ENCODE data around the gene TESK2. TPM values are rescaled to one million over a fixed set of nuclear protein-coding genes. Genes with fewer than 3 reads are reported as not detected.

The TESK2 gene
- total and polyA plus RNA-seq, 8 donors, result 1.5 to 3.6 (median 2.6) TPM

DNA sequence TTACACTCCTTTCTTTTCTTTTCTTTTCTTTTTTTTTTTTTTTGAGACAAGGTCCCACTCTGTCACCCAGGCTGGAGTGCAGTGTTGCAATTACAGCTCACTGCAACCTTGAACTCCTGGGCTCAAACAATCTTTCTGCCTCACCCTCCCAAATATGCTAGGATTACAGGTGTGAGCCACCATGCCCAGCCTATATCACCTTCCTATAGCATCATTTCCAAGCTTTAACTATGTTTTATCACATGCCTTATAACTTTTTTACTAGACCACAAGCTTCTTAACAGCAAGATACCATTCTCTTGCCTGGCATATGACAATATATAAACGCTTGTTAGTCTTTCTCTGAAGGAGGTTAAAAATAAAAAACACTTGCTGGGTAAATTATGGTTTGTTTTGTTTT is 95.4 kb downstream of the TESK2 start:
- Histone ChIP-seq H3K36me3 (no peaks in the 10 kb centered on the region), H3K27ac (no peak overlapping the region), H3K9me3 (no peaks in the 10 kb centered on the region), H3K4me1 (no peaks in the 10 kb centered on the region), H3K4me3 (no peak overlapping the region), H3K27me3 (no peaks in the 10 kb centered on the region)
- 84 to 93% methylated on average over 1 of the region's 1 CpG for WGBS, 2 donors
- DNase-seq (no peak), FAIRE-seq (no peak), ATAC-seq (no peak)
- TF ChIP-seq, protein P1, sequence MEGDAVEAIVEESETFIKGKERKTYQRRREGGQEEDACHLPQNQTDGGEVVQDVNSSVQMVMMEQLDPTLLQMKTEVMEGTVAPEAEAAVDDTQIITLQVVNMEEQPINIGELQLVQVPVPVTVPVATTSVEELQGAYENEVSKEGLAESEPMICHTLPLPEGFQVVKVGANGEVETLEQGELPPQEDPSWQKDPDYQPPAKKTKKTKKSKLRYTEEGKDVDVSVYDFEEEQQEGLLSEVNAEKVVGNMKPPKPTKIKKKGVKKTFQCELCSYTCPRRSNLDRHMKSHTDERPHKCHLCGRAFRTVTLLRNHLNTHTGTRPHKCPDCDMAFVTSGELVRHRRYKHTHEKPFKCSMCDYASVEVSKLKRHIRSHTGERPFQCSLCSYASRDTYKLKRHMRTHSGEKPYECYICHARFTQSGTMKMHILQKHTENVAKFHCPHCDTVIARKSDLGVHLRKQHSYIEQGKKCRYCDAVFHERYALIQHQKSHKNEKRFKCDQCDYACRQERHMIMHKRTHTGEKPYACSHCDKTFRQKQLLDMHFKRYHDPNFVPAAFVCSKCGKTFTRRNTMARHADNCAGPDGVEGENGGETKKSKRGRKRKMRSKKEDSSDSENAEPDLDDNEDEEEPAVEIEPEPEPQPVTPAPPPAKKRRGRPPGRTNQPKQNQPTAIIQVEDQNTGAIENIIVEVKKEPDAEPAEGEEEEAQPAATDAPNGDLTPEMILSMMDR (IDR thresholded peaks at IDR 0.05), result no peak
- intact Hi-C loops (cut with DNase I), result no loop called here

DNA sequence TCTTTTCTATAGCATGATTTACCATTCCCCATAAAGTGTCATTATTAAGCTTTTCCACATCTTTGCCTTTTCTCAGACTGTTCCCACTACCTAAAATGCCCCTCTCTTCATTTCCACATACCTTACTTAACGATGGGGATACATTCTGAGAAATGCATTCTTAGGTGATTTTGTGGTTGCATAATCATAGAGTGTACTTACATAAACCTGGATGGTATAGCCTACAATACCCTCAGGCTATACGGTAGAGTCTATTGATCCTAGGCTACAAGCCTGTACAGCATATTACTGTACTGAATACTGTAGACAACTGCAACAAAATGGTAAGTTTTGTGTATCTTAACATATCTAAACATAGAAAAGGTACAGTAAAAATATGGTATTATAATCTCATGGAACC is 95.9 kb downstream of the TESK2 start:
- Histone ChIP-seq H3K9me3 (no peaks in the 10 kb centered on the region), H3K27ac (no peak overlapping the region), H3K4me1 (no peaks in the 10 kb centered on the region), H3K36me3 (no peaks in the 10 kb centered on the region), H3K27me3 (no peaks in the 10 kb centered on the region), H3K4me3 (no peak overlapping the region)
- intact Hi-C loops (cut with DNase I), result no loop called here
- WGBS, 2 donors, result 86 to 90% methylated on average over 2 of the region's 2 CpGs
- DNase-seq, result no peak
- no peak for FAIRE-seq
- TF ChIP-seq, protein P1 (IDR thresholded peaks at IDR 0.05), result no peak
- ATAC-seq, result no peak

DNA sequence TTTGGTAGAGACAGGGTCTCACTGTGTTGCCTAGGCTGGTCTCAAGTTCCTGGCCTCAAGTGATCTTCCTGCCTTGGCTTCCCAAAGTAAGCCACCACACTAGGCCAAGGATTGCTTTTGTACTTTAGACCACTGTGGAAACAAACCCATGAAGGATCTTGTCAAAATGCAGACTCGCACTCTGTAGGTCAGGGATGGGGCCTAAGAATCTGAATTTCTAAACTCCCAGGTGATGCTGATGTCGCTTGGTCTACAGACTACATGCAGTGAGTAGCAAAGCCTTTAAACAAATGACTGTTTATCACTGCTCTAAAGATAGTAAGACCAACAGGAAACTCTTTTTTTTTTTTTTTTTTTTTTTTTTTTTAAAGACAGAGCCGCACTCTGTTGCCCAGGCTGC is 96.6 kb downstream of the TESK2 start:
- 88 to 89% methylated on average over 3 of the region's 3 CpGs for whole genome bisulfite sequencing, 2 donors
- no peaks in the 10 kb centered on the region for H3K9me3 ChIP-seq
- TF ChIP-seq, protein P1 (IDR thresholded peaks at IDR 0.05), result no peak
- intact Hi-C loops (cut with DNase I), result no loop called here
- FAIRE-seq (no peak), ATAC-seq (peak in 2 of 4 donors; percentile 34 to 44), DNase-seq (no peak)
- no peak overlapping the region for H3K4me3 ChIP-seq
- H3K27me3 ChIP-seq, result no peaks in the 10 kb centered on the region
- no peaks in the 10 kb centered on the region for H3K4me1 ChIP-seq
- H3K36me3 ChIP-seq, result no peaks in the 10 kb centered on the region
- peak overlapping the region in 2 of 4 donors; percentile 6 to 27 for H3K27ac ChIP-seq

DNA sequence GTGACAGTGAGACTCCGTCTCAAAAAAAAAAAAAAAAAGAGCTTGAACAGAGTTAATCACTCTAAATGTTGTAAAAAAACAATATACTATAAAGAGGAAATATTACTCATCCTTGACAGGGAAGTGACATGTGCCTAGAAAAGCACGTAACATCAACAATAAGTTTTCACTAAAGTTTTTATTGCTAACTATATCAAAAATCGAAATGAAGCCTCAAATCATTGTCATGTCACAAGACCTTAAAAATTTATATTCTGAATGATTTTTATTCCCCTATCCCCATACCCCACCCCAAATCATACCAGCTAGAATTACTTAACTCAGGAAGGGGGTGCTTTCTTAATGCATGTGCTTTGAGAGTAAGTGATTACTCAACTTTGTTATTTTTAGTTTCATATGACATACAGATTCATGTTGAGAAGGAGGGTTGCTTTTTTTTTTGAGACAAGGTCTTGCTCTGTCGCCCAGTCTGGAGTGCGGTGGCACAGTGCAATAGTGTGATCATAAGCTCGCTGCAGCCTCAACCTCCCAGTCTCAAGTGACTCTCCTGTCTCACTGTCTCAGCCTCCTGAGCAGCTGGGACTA is 97.2 kb downstream of the TESK2 start:
- peak in 2 of 4 donors; percentile 69 to 77 for ATAC-seq
- H3K4me1 ChIP-seq, result no peaks in the 10 kb centered on the region
- 83 to 84% methylated on average over 6 of the region's 6 CpGs for WGBS, 2 donors

DNA sequence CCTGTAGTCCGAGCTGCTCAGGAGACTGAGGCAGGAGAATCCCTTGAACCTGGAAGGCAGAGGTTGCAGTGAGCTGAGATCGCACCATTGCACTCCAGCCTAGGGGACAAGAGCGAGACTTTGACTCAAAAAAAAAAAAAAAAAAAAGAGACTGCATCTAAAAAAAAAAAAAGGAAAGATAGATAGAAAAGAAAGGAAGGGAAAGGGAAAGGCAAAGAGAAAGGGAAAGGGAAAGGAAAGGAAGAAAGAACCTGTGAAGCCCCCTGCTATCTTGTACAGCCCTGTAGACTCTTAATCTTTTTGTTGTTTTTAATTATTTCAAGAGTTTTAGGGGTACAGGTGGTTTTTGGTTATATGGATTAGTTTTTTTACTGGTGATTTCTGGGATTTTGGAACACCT is 104.7 kb downstream of the TESK2 start:
- Histone ChIP-seq H3K4me1 (no peaks in the 10 kb centered on the region), H3K27me3 (no peaks in the 10 kb centered on the region), H3K4me3 (no peak overlapping the region), H3K9me3 (no peaks in the 10 kb centered on the region), H3K36me3 (no peaks in the 10 kb centered on the region), H3K27ac (no peak overlapping the region)
- intact Hi-C loops (cut with DNase I), result no loop called here
- TF ChIP-seq, protein P1 (IDR thresholded peaks at IDR 0.05), result no peak
- ATAC-seq (no peak), DNase-seq (no peak), FAIRE-seq (no peak)
- 93 to 95% methylated on average over 3 of the region's 3 CpGs for WGBS, 2 donors

More for the DNA sequence above, 97.2 kb downstream of the TESK2 start:
- TF ChIP-seq, protein P1 (IDR thresholded peaks at IDR 0.05), result no peak
- Histone ChIP-seq H3K27me3 (no peaks in the 10 kb centered on the region), H3K4me3 (no peak overlapping the region), H3K27ac (peak overlapping the region in 2 of 4 donors; percentile 6 to 27), H3K9me3 (no peaks in the 10 kb centered on the region), H3K36me3 (no peaks in the 10 kb centered on the region)
- intact Hi-C loops (cut with DNase I), result no loop called here
- DNase-seq, result no peak
- FAIRE-seq, result no peak

Measured in pancreas (tissue), 10 donors.